NCI-H2029 treated with DMSO at 0.1 percent for 48 hours (cell line): ENCODE data around the gene HCFC1R1.

Experiments
- DNase-seq: peaks from one replicate; lab custom pipeline; 2025; lab: John Stamatoyannopoulos, UW

The HCFC1R1 gene

GRCh38 chr16:3019594-3020246 lies 4.0 kb downstream of the HCFC1R1 start:
- no peak for DNase-seq

DNA sequence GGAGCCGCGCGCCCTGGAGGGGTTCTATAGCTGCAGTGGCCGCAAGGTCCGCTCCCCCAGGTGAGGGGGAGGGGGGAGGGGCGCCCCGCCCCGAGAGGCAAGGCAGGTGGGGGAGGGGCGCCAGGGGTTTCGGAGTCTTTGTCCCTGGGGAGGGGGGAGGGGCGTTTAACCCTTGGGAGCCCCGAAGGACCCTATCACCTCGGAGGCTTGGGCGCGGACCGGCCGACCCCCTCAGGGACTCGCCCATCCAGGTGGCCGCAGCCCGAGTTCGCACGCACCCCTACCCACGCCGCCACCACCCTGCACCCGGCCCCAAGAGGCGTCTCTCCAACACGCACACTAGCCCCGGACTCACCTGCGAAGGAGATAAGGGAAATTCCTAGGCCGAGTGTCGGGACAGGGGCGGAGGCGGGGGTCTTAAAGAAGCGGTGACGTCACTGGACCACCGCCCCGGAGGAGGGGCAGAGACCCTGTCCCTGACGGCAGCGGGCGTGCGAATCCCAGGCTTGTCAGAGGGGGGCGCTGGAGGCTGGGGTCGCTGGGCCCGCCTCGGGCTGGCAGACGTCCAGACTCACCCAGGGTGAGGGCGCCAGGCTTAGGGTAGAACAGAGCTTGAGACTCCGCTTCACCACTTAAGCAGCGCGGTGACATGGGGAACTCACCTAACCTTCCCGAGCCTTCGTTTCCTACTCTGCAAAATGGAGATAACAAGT lies 5.8 kb downstream of the HCFC1R1 start, which contains the start of gene CLDN6:
TSS of gene CLDN6 (minus strand) at position 390 of the 713 bp plus-strand sequence. CDS start 2,162 bp downstream, outside the sequence.
- no peak for DNase-seq

GRCh38 chr16:3017344-3017743 lies 6.4 kb downstream of the HCFC1R1 start:
- DNase-seq: no peak

- DNase-seq: no peak
Measured at GRCh38 chr16:3015865-3016521, 7.7 kb downstream of the HCFC1R1 start.

DNA sequence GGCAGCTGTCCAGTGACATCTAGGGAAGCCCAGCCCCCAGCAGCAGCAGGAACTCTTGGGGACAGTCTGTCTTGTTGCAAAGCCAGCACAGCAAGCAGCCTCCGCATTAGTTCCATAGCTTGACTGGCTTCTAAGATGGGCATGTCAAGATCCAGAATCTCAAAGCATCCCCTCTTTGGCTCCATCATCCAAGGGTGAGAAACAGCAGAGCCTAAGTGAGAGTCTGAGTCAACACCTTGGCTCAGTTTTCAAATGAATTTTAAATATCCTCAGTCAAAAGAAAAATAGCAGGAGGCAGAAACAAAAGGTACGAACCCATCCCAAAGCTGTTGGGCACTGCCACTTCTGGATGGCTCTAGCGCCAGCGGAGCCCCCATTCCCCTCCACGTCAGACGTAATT lies 8.8 kb downstream of the HCFC1R1 start:
- no peak for DNase-seq

DNA sequence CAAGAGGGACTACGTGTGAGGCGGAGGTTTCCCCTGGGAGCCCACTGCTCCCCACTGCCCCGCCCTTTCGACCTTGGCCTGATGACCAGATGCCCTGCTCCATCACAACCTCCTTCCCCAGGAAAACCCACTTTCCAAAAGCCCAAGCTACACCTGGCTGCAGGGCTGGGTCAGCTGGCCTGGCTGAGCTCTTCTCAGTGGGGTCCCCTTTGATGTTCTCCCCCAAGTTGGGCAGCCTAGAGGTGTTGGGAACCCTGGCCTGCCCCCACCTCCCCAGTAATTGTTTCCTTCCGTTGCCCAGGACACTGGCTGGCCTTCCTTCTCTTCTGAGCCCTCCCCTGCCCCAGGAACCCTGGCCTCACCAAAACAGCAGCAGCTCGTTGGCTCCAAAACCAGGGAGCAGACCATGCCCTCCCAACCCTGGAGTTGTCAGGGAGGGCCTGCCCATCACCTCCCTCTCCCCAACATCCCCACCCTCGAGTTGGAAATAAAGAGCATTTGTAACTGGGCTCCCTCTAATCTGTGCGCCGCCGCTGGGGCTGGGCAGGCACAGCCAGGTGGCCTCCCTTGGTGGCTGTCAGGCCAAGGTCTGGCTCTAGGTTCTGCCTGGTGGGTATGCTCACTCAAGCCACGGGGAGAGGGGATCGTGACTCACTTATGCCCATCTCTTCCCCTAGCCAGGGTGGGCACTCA lies 9.6 kb downstream of the HCFC1R1 start:
- no peak for DNase-seq

DNA sequence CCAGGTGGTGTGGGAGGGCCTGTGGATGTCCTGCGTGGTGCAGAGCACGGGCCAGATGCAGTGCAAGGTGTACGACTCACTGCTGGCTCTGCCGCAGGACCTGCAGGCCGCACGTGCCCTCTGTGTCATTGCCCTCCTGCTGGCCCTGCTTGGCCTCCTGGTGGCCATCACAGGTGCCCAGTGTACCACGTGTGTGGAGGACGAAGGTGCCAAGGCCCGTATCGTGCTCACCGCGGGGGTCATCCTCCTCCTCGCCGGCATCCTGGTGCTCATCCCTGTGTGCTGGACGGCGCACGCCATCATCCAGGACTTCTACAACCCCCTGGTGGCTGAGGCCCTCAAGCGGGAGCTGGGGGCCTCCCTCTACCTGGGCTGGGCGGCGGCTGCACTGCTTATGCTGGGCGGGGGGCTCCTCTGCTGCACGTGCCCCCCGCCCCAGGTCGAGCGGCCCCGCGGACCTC lies 10.2 kb downstream of the HCFC1R1 start:
- DNase-seq: no peak

DNA sequence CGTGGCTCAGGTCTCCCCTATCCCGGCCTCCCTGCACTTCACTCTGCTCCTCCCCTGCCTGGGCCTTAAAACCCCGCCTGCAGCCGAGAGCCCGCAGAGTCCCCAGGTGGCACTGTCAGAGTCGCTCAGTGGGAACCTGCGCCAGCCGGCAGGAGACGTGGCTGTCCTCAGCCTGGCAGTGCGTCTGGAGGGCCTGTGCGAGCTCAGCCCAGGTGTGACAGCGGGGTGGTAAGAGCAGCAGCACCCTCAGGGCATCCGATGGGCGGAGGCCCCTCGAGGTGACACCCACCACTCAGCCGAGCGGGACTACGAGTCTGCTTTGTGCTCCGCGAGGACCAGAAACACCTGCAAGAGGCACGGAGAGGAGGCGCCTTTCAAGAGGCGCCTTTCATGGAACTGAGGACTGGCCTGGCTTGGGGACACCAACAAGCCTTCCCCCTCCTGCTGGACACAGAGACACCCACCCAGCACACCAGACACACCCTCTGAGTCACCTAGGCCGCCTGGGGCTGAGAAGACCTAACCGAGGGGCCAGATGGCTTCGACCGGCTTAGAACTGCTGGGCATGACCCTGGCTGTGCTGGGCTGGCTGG lies 10.8 kb downstream of the HCFC1R1 start, which contains the start of gene CLDN9:
TSS of gene CLDN9 (plus strand) at position 96 of the 593 bp plus-strand sequence. CDS start at position 536, 440 bp downstream.
- DNase-seq: no peak

- DNase-seq: peak; percentile 22
Measured at GRCh38 chr16:3012246-3012645, 11.5 kb downstream of the HCFC1R1 start.

DNA sequence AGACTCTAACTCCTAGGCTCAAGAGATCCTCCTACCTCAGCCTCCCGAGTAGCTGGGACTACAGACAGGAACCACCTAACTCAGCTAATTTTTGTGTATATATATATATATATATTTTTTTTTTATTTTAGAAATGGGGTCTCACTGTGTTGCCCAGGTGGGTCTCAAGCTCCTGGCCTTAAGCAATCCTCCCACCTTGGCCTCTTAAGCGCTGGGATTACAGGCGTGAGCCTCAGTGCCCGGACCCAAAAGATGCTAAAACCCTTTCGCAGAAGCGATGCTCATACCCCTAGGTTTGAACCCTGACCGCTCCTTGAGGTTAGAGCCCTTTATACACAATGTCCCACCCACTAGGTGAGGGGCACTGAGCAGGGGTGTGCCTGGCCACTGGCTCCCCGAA lies 13.2 kb downstream of the HCFC1R1 start:
- no peak for DNase-seq

GRCh38 chr16:3009568-3010390 lies 14.0 kb downstream of the HCFC1R1 start:
- no peak for DNase-seq

DNA sequence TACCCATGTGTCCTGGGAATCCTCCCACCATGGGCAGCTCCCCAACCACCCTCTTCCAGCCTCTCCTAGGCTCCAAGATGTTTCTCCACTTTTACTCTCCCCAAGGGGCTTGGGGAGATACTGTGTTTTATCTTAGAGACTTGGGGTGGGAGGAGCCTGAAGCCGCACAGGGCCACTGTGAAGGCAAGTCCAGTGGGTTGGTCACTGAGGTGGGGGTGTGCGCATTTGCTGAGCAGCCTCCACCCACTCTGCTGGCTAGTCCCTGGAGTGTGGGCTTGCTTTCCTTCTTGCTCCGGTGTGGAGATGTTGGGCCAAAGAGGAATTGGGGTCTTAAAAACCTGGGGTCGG lies 15.1 kb downstream of the HCFC1R1 start:
- DNase-seq: no peak

DNA sequence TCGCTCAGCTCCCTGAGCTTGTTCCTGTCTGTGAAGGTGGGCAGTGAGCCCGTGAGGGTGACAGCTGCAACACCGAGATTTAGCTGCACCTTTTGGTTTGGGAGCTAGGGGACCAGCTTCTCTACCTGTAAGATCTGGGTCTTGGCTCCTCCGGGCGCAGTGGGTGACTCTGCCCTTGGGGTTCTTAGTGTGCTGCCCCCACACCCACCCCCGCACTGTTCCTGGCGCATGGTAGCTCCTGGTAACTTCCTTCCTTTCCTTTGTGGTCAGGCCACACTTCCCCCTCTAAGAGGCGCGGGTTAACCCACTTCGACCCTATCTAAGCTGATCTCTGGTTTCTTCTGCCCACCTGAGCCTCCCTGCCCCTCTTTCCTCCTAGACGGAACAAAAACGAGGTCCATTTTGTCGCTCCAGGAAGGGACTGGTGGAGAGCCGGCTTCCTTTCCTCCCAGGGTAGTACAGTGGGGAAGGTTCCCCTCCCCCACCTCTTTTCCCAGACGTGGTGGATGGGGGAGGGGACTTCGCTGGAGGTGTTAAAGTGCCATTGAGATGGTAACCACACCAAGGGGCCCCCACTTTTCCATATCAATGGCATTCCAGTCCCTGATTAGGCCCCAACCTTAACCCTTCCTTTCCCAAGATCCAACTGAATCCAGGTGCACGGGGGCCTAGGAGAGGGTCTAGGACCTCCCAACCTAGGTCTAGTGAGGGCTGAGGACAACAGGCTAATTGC lies 15.6 kb downstream of the HCFC1R1 start:
- no peak for DNase-seq

DNA sequence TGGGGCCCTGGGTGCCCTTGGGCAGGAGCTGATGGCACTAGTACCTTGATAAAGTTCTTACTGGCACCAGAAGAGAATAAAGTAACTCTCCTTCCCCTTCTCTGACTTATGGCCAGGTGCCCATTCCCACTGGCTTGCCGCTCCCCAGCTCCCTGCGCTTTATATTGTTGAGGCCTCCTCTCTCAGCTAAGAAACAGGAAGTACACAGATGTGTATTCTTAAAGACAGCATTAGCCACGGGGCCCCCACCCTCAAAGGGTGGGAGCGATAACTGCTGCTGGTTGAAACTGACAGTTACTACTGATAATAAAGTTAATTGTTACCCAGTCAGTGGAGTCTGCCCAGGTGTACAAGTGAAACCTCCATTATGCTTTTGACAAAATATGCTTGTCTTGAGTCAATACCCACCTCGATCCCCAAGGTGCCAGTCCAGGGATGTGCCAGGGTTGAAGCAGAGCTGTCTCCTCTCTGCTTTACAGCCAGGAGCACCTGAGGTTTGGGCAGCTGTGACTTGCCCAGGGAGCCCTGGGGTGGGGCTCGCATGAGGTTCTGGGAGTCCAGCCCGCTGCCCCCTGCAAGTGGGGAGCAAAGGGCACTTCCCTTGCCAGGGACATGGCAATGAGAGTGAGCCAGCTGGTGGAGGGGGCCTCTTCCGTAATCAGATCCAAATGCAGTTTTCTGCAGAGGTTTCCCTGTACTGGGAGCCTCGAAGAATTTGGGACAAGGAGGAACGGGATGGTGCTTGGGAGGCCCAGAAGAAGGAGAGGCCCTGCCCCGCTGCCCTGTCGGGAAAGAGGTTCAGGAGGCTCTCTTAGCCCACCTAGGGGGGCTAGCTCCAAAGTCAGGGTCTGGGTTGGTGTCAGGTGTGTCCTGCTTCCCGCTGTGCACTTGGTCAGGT lies 16.4 kb downstream of the HCFC1R1 start:
- no peak for DNase-seq

DNA sequence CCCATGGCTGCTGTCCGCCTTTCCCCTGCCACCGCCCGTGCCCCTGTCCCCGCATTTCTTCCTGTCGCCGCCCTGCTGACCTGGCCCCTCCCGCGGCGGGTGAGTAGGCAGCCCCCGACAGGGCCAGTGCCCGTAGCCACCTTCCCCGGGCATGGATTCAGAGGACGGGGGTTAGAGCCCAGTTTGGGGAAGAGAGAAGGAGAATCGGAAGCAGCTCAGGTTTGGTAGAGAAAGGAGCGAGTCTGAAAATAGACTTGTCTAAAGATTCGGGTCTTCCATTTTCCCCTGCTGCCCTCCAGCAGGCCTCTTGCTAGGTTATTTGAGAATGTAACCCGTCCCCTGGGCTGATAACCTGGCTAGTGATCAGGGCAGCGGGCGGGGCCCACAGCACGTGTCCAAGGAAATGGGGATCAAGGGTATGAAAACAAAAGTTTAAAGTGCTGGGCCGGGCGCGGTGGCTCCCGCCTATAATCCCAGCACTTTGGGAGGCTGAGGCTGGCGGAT lies 18.9 kb downstream of the HCFC1R1 start:
- no peak for DNase-seq

DNA sequence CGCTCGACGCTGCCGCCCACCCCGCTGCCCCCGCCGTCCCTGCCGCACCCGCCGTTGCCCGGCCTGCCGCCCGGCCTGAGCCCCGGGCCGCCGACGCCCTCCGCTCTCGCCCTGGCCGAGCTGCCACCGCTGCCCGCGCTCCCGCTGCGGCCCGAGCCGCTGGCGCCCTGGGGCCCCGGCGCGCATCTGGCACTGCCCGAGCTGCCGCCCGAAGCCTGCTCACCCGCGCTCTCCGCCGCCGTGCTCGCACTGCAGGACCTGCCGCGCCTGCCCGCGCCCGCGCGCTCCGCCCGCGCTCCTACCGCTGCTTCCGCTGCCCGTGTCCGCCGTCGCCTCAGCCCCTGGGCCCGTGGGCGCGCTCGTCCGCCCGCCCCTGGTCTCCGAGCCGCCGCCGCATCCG lies 19.4 kb downstream of the HCFC1R1 start:
- no peak for DNase-seq

DNA sequence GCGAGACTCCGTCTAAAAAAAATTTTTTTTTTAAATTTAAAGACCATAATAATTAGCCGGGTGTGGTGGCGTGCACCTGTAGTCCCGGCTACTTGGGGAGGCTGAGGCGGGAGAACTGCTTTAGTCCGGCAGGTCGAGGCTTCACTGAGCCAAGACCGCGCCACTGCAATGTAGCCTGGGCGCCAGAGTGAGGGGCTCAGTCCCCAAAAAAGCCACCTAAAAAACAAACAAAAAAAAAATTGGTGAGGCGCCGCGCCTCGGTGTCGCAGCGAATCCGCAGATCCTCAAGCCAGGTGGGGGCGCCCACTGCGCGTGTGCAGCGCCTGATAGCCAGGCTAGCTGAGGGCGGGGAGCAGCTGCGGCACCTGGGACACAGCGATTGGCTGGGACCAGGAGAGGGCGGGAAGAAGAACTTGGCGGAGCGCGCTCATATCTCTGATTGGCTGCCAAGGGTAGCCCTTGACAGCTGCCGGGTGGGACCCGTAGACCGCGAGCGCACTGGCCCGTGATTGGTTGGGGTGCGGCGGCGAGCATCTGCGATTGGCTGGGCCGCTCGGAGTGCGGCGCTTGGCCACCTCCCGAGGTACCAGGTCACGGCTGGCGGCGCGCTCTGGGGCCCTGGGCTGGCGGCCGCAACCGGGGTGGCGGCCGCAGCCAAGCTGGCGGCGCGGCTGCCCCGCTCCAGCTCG lies 20.0 kb downstream of the HCFC1R1 start:
- DNase-seq: peak; percentile 90

DNA sequence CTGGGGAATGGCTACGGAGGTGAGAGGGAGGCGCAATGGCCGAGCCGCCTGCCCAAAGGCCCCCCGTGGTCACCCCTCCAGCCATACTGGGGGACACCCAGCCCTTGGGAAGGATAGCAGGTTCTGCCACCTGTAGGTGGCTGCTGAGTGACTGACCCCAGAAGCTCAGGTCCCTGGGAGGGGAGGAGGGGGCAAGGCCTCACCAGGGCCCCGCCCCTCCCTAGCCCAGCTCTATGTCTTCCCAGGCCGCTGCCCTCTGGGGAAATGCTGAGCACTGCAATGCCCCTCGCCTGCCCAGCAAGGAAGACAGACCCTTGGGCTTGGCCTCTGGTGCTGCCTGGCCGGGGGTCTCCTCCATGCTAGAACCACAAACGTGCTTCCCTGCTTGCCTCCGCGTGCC lies 22.4 kb downstream of the HCFC1R1 start:
- no peak for DNase-seq

- DNase-seq: no peak
Measured at GRCh38 chr16:3000540-3000939, 23.2 kb downstream of the HCFC1R1 start.
